ENCODE measurements around the gene HLA-E.
"Not testable (repeated sequence)": the region's sequence is repeated elsewhere in the genome, so short reads cannot be mapped to it uniquely, and the experiment has no call there.

The HLA-E gene

GRCh38 chr6:30480536-30481156, 8.7 kb upstream of the HLA-E start:
- DNase-seq (ENCODE audit: low read depth, low spot score): no peak

- DNase-seq (ENCODE audit: low read depth, low spot score): no peak
These were observed 7.9 kb upstream of the HLA-E start for GRCh38 chr6:30481211-30481964.

- peak; percentile 85 for DNase-seq (ENCODE audit: low read depth, low spot score)
These were observed 7.2 kb upstream of the HLA-E start for GRCh38 chr6:30481965-30482644.

GRCh38 chr6:30483677-30484279, 5.5 kb upstream of the HLA-E start:
- DNase-seq (ENCODE audit: low read depth, low spot score): peak; percentile 74

- no peak for DNase-seq (ENCODE audit: low read depth, low spot score)
These were observed 4.1 kb upstream of the HLA-E start for GRCh38 chr6:30485236-30485635.

GRCh38 chr6:30487926-30488325, 1.4 kb upstream of the HLA-E start:
- DNase-seq (ENCODE audit: low read depth, low spot score): no peak

GRCh38 chr6:30488697-30489080, 620 bp upstream of the HLA-E start:
- DNase-seq (ENCODE audit: low read depth, low spot score): not testable (repeated sequence)

- DNase-seq (ENCODE audit: low read depth, low spot score): peak; percentile 79
These were observed 942 bp downstream of the HLA-E start for GRCh38 chr6:30490026-30490876.

- not testable (repeated sequence) for DNase-seq (ENCODE audit: low read depth, low spot score)
These were observed 2.1 kb downstream of the HLA-E start for GRCh38 chr6:30491291-30491953.

GRCh38 chr6:30491991-30492952, 3.0 kb downstream of the HLA-E start:
- DNase-seq (ENCODE audit: low read depth, low spot score): no peak

GRCh38 chr6:30493643-30494250, 4.4 kb downstream of the HLA-E start:
- no peak for DNase-seq (ENCODE audit: low read depth, low spot score)

GRCh38 chr6:30494291-30494861, 5.1 kb downstream of the HLA-E start:
- no peak for DNase-seq (ENCODE audit: low read depth, low spot score)

- DNase-seq (ENCODE audit: low read depth, low spot score): not testable (repeated sequence)
These were observed 5.8 kb downstream of the HLA-E start for GRCh38 chr6:30495060-30495459.

GRCh38 chr6:30495993-30496392, 6.7 kb downstream of the HLA-E start:
- DNase-seq (ENCODE audit: low read depth, low spot score): no peak

- not testable (repeated sequence) for DNase-seq (ENCODE audit: low read depth, low spot score)
These were observed 7.9 kb downstream of the HLA-E start for GRCh38 chr6:30497261-30497599.

- DNase-seq (ENCODE audit: low read depth, low spot score): no peak
These were observed 8.4 kb downstream of the HLA-E start for GRCh38 chr6:30497714-30498113.

GRCh38 chr6:30498705-30499104, 9.4 kb downstream of the HLA-E start:
- not testable (repeated sequence) for DNase-seq (ENCODE audit: low read depth, low spot score)

- no peak for DNase-seq (ENCODE audit: low read depth, low spot score)
These were observed 11.4 kb downstream of the HLA-E start for GRCh38 chr6:30500421-30501355.
